SK-N-SH (cell line): Measurements from ENCODE around the gene HIPK2. TPM values are rescaled to one million over a fixed set of nuclear protein-coding genes. Genes with fewer than 3 reads are reported as not detected.

ENCODE experiments used
- CTCF ChIA-PET: fragments of 300-600, 350-600 bp; formaldehyde crosslinking; extraction: SDS; loops from one replicate; lab custom pipeline; 2021; lab: Yijun Ruan, JAX
- POLR2A ChIA-PET: fragments of 350-600 bp; sonication (Branson Sonifier 250); formaldehyde crosslinking; extraction: SDS; loops from one replicate; lab custom pipeline; 2020; ENCODE audit warnings: antibody characterized with exemption, inconsistent platforms; lab: Yijun Ruan, JAX
- DNase-seq: peaks from one replicate; pipeline ENCODE4 v3.0.0; 2012
- H2AFZ ChIP-seq: fragments of 200-600 bp; sonication (generic); 2 replicates; pipeline ENCODE4 v1.8.1; 2016; ENCODE audit warnings: antibody characterized with exemption, mild to moderate bottlenecking, low read depth
- H3F3A ChIP-seq: fragments of 200-600 bp; sonication (generic); replicated peaks from 2 replicates; pipeline ENCODE3; 2016; ENCODE audit warnings: antibody characterized with exemption, mild to moderate bottlenecking; ENCODE audit not compliant: insufficient read depth
- H3K27ac ChIP-seq, 2 experiments: fragments of 200-500 bp in 1 of 2; fragments of 200-600 bp in 1 of 2; sonication (Bioruptor generic) in 1 of 2; sonication (generic), shearing (Covaris generic) in 1 of 2; 2 replicates each; pipeline versions ENCODE4 v1.5.1 to v1.6.1; 2014 to 2016; ENCODE audit warnings: low read depth in 2 of 2, inconsistent platforms in 1 of 2, low read length in 1 of 2, mild to moderate bottlenecking in 1 of 2, mixed read lengths in 1 of 2
- H3K27me3 ChIP-seq: fragments of 200-600 bp; sonication (generic), shearing (Covaris generic); 2 replicates; pipeline ENCODE4 v1.6.1; 2016; ENCODE audit warnings: mixed run types; ENCODE audit not compliant: insufficient read depth
- H3K36me3 ChIP-seq, 2 experiments: fragments of 200-500 bp in 1 of 2; fragments of 200-600 bp in 1 of 2; sonication (Bioruptor generic) in 1 of 2; sonication (generic) in 1 of 2; replicated peaks in 1 of 2; 2 replicates each; pipeline versions ENCODE3 to v1.5.1; 2014 to 2016; ENCODE audit warnings: low read length in 1 of 2, mild to moderate bottlenecking in 1 of 2; ENCODE audit not compliant: insufficient read depth in 2 of 2, control insufficient read depth in 1 of 2
- H3K4me1 ChIP-seq, 2 experiments: fragments of 200-500 bp in 1 of 2; fragments of 200-600 bp in 1 of 2; sonication (Bioruptor generic) in 1 of 2; sonication (generic), shearing (Covaris generic) in 1 of 2; 2 replicates each; pipeline versions ENCODE4 v1.5.1 to v1.6.1; 2014 to 2016; ENCODE audit warnings: low read depth in 1 of 2, low read length in 1 of 2, mixed run types in 1 of 2; ENCODE audit not compliant: insufficient read depth in 2 of 2, control insufficient read depth in 1 of 2
- H3K4me2 ChIP-seq: fragments of 200-600 bp; sonication (generic), shearing (Covaris generic); 2 replicates; pipeline ENCODE4 v1.6.1; 2017; ENCODE audit warnings: mixed run types
- H3K4me3 ChIP-seq, 2 experiments: fragments of 200-500 bp in 1 of 2; fragments of 200-600 bp in 1 of 2; sonication (Bioruptor generic) in 1 of 2; sonication (generic), shearing (Covaris generic) in 1 of 2; 2 replicates each; pipeline versions ENCODE4 v1.5.1 to v1.8.1; 2014 to 2016; ENCODE audit warnings: low read depth in 2 of 2, inconsistent platforms in 1 of 2, low read length in 1 of 2, mild to moderate bottlenecking in 1 of 2, mixed read lengths in 1 of 2, moderate library complexity in 1 of 2
- H3K79me2 ChIP-seq: fragments of 200-600 bp; sonication (generic); 2 replicates; pipeline ENCODE4 v1.8.1; 2017; ENCODE audit warnings: mild to moderate bottlenecking; ENCODE audit not compliant: insufficient read depth
- H3K9ac ChIP-seq: fragments of 200-600 bp; sonication (generic); 2 replicates; pipeline ENCODE4 v1.6.1; 2017; ENCODE audit warnings: mixed run types
- H3K9me2 ChIP-seq: fragments of 200-600 bp; sonication (generic); 2 replicates; pipeline ENCODE4 v1.6.1; 2017; ENCODE audit warnings: mixed run types
- H3K9me3 ChIP-seq: fragments of 200-600 bp; sonication (generic); 2 replicates; pipeline ENCODE4 v1.6.1; 2017; ENCODE audit warnings: mixed run types, mild to moderate bottlenecking, moderate library complexity
- H4K20me1 ChIP-seq: fragments of 200-600 bp; sonication (generic); 2 replicates; pipeline ENCODE4 v1.6.1; 2017; ENCODE audit warnings: mild to moderate bottlenecking, mixed run types; ENCODE audit not compliant: insufficient read depth
- CHD2 ChIP-seq: fragments of 150-350 bp; IDR thresholded peaks from 2 replicates; pipeline ENCODE4 v1.6.1; 2018; ENCODE audit warnings: low read length; ENCODE audit not compliant: partially characterized antibody
- ELF1 ChIP-seq: IDR thresholded peaks from 2 replicates; pipeline ENCODE4 v1.4.0; 2012
- EP300 ChIP-seq, 2 experiments: IDR thresholded peaks; 2 replicates each; pipeline versions ENCODE4 v1.4.0 to v1.6.1; 2012; ENCODE audit warnings: borderline replicate concordance in 1 of 2, low read depth in 1 of 2, low read length in 1 of 2
- GABPA ChIP-seq: IDR thresholded peaks from 2 replicates; pipeline ENCODE4 v1.4.0; 2012; ENCODE audit warnings: low read depth, mild to moderate bottlenecking
- GATA2 ChIP-seq: sonication (generic); formaldehyde crosslinking; IDR thresholded peaks from 2 replicates; pipeline ENCODE4 v1.5.0; 2020; ENCODE audit warnings: mild to moderate bottlenecking, missing genetic modification reagents
- MXI1 ChIP-seq: IDR thresholded peaks from 2 replicates; pipeline ENCODE4 v1.6.1; 2012; ENCODE audit warnings: mild to moderate bottlenecking, low read depth, low read length, improper control_type of control experiment
- POLR2AphosphoS5 ChIP-seq: IDR thresholded peaks from 2 replicates; pipeline ENCODE4 v1.6.1; 2012; ENCODE audit warnings: low read depth, low read length
- RAD21 ChIP-seq: IDR thresholded peaks from 2 replicates; pipeline ENCODE4 v1.6.1; 2012; ENCODE audit warnings: mild to moderate bottlenecking, low read length
- RFX5 ChIP-seq: IDR thresholded peaks from 2 replicates; pipeline ENCODE4 v1.6.1; 2012; ENCODE audit warnings: mild to moderate bottlenecking, improper control_type of control experiment, low read length
- TAF1 ChIP-seq: IDR thresholded peaks from 2 replicates; pipeline ENCODE4 v1.6.1; 2012; ENCODE audit warnings: low read depth, mild to moderate bottlenecking, low read length, moderate library complexity, borderline replicate concordance
- TCF12 ChIP-seq: IDR thresholded peaks from 2 replicates; pipeline ENCODE4 v1.4.0; 2012
- WGBS: methylation state at CpG from one replicate; pipeline ENCODE4 v1.1.6; 2017; ENCODE audit warnings: low lambda C conversion rate; 5-methylcytosine and 5-hydroxymethylcytosine counted together
- polyA plus RNA-seq, 3 experiments: library from polyadenylated mRNA; depleted of rRNA; stranded (reverse); fragments of >200 nt; gene quantifications; 2 replicates each; pipeline ENCODE4 v1.2.3, GENCODE V29; 2012
- TF ChIP-seq, protein P1 (sequence below): IDR thresholded peaks from 2 replicates; pipeline ENCODE4 v1.6.1; 2012; ENCODE audit warnings: mild to moderate bottlenecking, low read depth, low read length, moderate library complexity
- TF ChIP-seq, protein P2 (sequence below): fragments of 200-600 bp; sonication (generic); IDR thresholded peaks from 2 replicates; pipeline ENCODE4 v1.6.1; 2017; ENCODE audit warnings: antibody characterized with exemption, mild to moderate bottlenecking, moderate library complexity
- TF ChIP-seq, protein P3 (sequence below): IDR thresholded peaks from 2 replicates; pipeline ENCODE4 v1.4.0; 2012; ENCODE audit warnings: low read depth, borderline replicate concordance

The HIPK2 gene
- polyA plus RNA-seq, 1 of the 3 experiments (the other 2 are of a cell fraction) = 14.2 TPM

DNA sequence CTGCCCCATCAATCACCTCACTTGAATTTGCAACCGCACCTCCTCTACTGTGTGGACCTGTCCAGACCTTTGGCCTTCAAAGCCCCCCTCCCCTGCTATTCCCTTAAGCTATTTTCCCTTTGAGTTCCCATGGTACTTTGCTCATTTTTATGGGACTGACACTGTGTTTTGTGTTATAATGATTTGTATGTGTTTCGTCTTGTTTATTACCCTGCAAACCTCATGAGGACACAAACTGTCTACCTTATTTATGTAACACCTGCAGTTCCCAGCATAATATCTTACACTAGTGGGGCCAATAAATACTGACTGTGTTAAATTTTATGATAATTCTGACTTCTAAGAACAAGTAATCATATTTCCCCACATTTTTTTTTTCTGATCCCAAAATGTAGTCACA, 183.7 kb downstream of the HIPK2 start:
- 98% methylated on average over 2 of the region's 2 CpGs for WGBS
- ChIA-PET CTCF (interaction anchor here (1.1 to 3.3 kb wide), 4 partner anchors 8 to 408 kb away, joined by 4 to 30 read pairs (median 8); no protein-coding TSS in a partner anchor), POLR2A (no interaction called here)
- Histone ChIP-seq H3K27ac (no peak overlapping the region), H3K9me3 (no peaks in the 10 kb centered on the region), H3K4me3 (no peak overlapping the region), H3K9ac (no peak overlapping the region), H4K20me1 (no peaks in the 10 kb centered on the region), H3K79me2 (no peaks in the 10 kb centered on the region), H3K9me2 (no peaks in the 10 kb centered on the region), H3K4me2 (no peak overlapping the region), H3K27me3 (no peaks in the 10 kb centered on the region), H3K36me3 (peaks cover 66 to 96% of the 10 kb centered on the region in 2 experiments), H2AFZ (no peak overlapping the region), H3F3A (no peaks in the 10 kb centered on the region), H3K4me1 (peaks cover 0 to 3% of the 10 kb centered on the region in 2 experiments; a peak in 1 of 4 replicates)
- TF ChIP-seq, protein P1, sequence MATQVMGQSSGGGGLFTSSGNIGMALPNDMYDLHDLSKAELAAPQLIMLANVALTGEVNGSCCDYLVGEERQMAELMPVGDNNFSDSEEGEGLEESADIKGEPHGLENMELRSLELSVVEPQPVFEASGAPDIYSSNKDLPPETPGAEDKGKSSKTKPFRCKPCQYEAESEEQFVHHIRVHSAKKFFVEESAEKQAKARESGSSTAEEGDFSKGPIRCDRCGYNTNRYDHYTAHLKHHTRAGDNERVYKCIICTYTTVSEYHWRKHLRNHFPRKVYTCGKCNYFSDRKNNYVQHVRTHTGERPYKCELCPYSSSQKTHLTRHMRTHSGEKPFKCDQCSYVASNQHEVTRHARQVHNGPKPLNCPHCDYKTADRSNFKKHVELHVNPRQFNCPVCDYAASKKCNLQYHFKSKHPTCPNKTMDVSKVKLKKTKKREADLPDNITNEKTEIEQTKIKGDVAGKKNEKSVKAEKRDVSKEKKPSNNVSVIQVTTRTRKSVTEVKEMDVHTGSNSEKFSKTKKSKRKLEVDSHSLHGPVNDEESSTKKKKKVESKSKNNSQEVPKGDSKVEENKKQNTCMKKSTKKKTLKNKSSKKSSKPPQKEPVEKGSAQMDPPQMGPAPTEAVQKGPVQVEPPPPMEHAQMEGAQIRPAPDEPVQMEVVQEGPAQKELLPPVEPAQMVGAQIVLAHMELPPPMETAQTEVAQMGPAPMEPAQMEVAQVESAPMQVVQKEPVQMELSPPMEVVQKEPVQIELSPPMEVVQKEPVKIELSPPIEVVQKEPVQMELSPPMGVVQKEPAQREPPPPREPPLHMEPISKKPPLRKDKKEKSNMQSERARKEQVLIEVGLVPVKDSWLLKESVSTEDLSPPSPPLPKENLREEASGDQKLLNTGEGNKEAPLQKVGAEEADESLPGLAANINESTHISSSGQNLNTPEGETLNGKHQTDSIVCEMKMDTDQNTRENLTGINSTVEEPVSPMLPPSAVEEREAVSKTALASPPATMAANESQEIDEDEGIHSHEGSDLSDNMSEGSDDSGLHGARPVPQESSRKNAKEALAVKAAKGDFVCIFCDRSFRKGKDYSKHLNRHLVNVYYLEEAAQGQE = no peak
- TF ChIP-seq CHD2 (no peak), RFX5 (no peak), ELF1 (no peak), EP300 (IDR thresholded peaks at IDR 0.05; ENCODE audit: borderline replicate concordance in 1 of 2, low read depth in 1 of 2, low read length in 1 of 2) (no peak), TCF12 (no peak), TAF1 (no peak), RAD21 (no peak), GATA2 (no peak), POLR2AphosphoS5 (no peak), GABPA (no peak), MXI1 (no peak)
- TF ChIP-seq, protein P2, sequence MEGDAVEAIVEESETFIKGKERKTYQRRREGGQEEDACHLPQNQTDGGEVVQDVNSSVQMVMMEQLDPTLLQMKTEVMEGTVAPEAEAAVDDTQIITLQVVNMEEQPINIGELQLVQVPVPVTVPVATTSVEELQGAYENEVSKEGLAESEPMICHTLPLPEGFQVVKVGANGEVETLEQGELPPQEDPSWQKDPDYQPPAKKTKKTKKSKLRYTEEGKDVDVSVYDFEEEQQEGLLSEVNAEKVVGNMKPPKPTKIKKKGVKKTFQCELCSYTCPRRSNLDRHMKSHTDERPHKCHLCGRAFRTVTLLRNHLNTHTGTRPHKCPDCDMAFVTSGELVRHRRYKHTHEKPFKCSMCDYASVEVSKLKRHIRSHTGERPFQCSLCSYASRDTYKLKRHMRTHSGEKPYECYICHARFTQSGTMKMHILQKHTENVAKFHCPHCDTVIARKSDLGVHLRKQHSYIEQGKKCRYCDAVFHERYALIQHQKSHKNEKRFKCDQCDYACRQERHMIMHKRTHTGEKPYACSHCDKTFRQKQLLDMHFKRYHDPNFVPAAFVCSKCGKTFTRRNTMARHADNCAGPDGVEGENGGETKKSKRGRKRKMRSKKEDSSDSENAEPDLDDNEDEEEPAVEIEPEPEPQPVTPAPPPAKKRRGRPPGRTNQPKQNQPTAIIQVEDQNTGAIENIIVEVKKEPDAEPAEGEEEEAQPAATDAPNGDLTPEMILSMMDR = no peak
- TF ChIP-seq, protein P3, sequence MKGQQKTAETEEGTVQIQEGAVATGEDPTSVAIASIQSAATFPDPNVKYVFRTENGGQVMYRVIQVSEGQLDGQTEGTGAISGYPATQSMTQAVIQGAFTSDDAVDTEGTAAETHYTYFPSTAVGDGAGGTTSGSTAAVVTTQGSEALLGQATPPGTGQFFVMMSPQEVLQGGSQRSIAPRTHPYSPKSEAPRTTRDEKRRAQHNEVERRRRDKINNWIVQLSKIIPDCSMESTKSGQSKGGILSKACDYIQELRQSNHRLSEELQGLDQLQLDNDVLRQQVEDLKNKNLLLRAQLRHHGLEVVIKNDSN = no peak
- no peak for DNase-seq
